Measurements from ENCODE around the gene FGR.

DNA sequence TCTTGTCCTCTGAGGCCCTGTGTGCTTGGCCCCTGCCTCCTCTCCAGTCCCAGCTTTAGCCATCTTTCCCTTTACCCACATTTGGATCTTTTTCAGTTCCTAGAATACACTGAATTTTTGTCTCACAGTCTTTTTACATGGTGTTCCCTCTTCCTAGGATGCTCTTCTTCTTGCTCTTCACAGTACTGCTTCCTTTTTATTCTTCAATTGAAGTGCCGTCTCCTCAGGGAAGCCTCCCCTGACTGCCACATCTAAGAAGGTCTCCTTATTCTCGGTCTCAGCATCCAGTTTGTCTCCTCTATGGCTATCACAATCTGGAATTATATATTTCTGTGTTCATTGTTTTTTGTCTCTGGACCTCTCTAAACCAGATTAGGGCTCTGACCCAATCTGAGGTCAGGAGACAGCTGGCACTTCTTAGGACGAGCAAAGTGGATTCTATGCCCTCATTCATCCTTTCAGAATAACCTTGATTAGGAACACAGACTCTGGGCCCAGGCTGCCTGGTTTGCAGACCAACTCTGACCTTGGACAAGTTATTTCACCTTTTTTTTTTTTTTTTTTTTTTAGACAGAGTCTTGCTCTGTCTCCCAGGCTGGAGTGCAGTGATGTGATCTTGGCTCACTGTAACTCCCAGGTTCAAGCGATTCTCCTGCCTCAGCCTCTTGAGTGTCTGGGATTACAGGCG, 3.2 kb upstream of the FGR start:
- TF ChIP-seq POLR2A (IDR thresholded peaks at IDR 0.05; ENCODE audit: extremely low read depth, insufficient read length) = no peak
- TF ChIP-seq MAX (IDR thresholded peaks at IDR 0.05; ENCODE audit: low read depth, low read length) = no peak
- TF ChIP-seq, protein P1, sequence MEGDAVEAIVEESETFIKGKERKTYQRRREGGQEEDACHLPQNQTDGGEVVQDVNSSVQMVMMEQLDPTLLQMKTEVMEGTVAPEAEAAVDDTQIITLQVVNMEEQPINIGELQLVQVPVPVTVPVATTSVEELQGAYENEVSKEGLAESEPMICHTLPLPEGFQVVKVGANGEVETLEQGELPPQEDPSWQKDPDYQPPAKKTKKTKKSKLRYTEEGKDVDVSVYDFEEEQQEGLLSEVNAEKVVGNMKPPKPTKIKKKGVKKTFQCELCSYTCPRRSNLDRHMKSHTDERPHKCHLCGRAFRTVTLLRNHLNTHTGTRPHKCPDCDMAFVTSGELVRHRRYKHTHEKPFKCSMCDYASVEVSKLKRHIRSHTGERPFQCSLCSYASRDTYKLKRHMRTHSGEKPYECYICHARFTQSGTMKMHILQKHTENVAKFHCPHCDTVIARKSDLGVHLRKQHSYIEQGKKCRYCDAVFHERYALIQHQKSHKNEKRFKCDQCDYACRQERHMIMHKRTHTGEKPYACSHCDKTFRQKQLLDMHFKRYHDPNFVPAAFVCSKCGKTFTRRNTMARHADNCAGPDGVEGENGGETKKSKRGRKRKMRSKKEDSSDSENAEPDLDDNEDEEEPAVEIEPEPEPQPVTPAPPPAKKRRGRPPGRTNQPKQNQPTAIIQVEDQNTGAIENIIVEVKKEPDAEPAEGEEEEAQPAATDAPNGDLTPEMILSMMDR (IDR thresholded peaks at IDR 0.05; ENCODE audit: low read depth, low read length) = no peak
- no peak for TF ChIP-seq MYC (IDR thresholded peaks at IDR 0.05; ENCODE audit: low read depth, low read length)

Measured in NB4 (cell line).